ENCODE results near the gene INO80B.

Gene INO80B

GRCh38 chr2:74448771-74449170, 6.1 kb upstream of the INO80B start:
- no peaks in the 10 kb centered on the region for H3K9me3 ChIP-seq
- TF ChIP-seq CTCF (IDR thresholded peaks at IDR 0.05): no peak
- H3K36me3 ChIP-seq: no peaks in the 10 kb centered on the region
- H3K27ac ChIP-seq: no peak overlapping the region
- peaks cover 49% of the 10 kb centered on the region for H3K27me3 ChIP-seq
- H3K4me1 ChIP-seq (ENCODE audit: control insufficient read depth in 1 of 2, insufficient read depth in 1 of 2, low read depth in 1 of 2, low read length in 1 of 2): no peaks in the 10 kb centered on the region
- H3K4me3 ChIP-seq (ENCODE audit: low read depth in 1 of 2, low read length in 1 of 2): no peak overlapping the region

- peaks cover 30% of the 10 kb centered on the region for H3K27me3 ChIP-seq
- TF ChIP-seq CTCF (IDR thresholded peaks at IDR 0.05): no peak
- no peaks in the 10 kb centered on the region for H3K36me3 ChIP-seq
- no peak overlapping the region for H3K27ac ChIP-seq
- H3K4me3 ChIP-seq (ENCODE audit: low read depth in 1 of 2, low read length in 1 of 2): no peak overlapping the region
- peaks cover 13 to 14% of the 10 kb centered on the region in 2 experiments for H3K4me1 ChIP-seq (ENCODE audit: control insufficient read depth in 1 of 2, insufficient read depth in 1 of 2, low read depth in 1 of 2, low read length in 1 of 2)
- no peaks in the 10 kb centered on the region for H3K9me3 ChIP-seq
Measured at GRCh38 chr2:74450570-74451190, 4.2 kb upstream of the INO80B start.

GRCh38 chr2:74457129-74457548, 2.3 kb downstream of the INO80B start:
- TF ChIP-seq CTCF (IDR thresholded peaks at IDR 0.05): no peak
- H3K36me3 ChIP-seq: peaks cover 14% of the 10 kb centered on the region
- peak overlapping the region; percentile 93 for H3K27ac ChIP-seq
- H3K4me1 ChIP-seq (ENCODE audit: control insufficient read depth in 1 of 2, insufficient read depth in 1 of 2, low read depth in 1 of 2, low read length in 1 of 2): peaks cover 40 to 44% of the 10 kb centered on the region in 2 experiments
- no peaks in the 10 kb centered on the region for H3K9me3 ChIP-seq
- no peaks in the 10 kb centered on the region for H3K27me3 ChIP-seq
- H3K4me3 ChIP-seq (ENCODE audit: low read depth in 1 of 2, low read length in 1 of 2): peak overlapping the region; percentile 67 to 91

- TF ChIP-seq CTCF (IDR thresholded peaks at IDR 0.05): no peak
- Histone ChIP-seq H3K4me3 (ENCODE audit: low read depth in 1 of 2, low read length in 1 of 2) (peak overlapping the region; percentile 67 to 91), H3K4me1 (ENCODE audit: control insufficient read depth in 1 of 2, insufficient read depth in 1 of 2, low read depth in 1 of 2, low read length in 1 of 2) (peaks cover 40 to 44% of the 10 kb centered on the region in 2 experiments), H3K27ac (peak overlapping the region; percentile 93), H3K36me3 (peaks cover 19% of the 10 kb centered on the region), H3K9me3 (no peaks in the 10 kb centered on the region), H3K27me3 (no peaks in the 10 kb centered on the region)
Measured at GRCh38 chr2:74457549-74458131, 2.8 kb downstream of the INO80B start.

- Histone ChIP-seq H3K36me3 (peaks cover 24% of the 10 kb centered on the region), H3K9me3 (no peaks in the 10 kb centered on the region), H3K27ac (peak within 1 kb of the TSS; percentile 93), H3K4me1 (ENCODE audit: control insufficient read depth in 1 of 2, insufficient read depth in 1 of 2, low read depth in 1 of 2, low read length in 1 of 2) (peaks cover 40 to 44% of the 10 kb centered on the region in 2 experiments), H3K27me3 (no peaks in the 10 kb centered on the region), H3K4me3 (ENCODE audit: low read depth in 1 of 2, low read length in 1 of 2) (peak within 1 kb of the TSS; percentile 67 to 91)
- no peak for TF ChIP-seq CTCF (IDR thresholded peaks at IDR 0.05)
Measured at GRCh38 chr2:74458132-74458937, 3.4 kb downstream of the INO80B start, which contains the start of gene WBP1. Gene WBP1 (plus strand): TSS chr2:74458438. CDS start chr2:74458603, 165 bp downstream.

Data from neutrophil (primary cell).